DND-41 (cell line): Measurements from ENCODE around the gene PKNOX1.
"Not testable (repeated sequence)": the region's sequence is repeated elsewhere in the genome, so short reads cannot be mapped to it uniquely, and the experiment has no call there.

Source experiments
- EZH2 ChIP-seq: IDR thresholded peaks from 3 replicates; pipeline ENCODE4 v1.6.1; 2012; ENCODE audit warnings: borderline replicate concordance, low read depth, mild to moderate bottlenecking, moderate library complexity, low read length, inconsistent platforms; ENCODE audit not compliant: severe bottlenecking
- TF ChIP-seq, protein P1 (sequence below): IDR thresholded peaks from 2 replicates; pipeline ENCODE4 v1.5.1; 2012; ENCODE audit warnings: borderline replicate concordance, low read length, moderate library complexity, mild to moderate bottlenecking; ENCODE audit not compliant: poor library complexity, severe bottlenecking; ENCODE audit errors: extremely low read depth

DNA sequence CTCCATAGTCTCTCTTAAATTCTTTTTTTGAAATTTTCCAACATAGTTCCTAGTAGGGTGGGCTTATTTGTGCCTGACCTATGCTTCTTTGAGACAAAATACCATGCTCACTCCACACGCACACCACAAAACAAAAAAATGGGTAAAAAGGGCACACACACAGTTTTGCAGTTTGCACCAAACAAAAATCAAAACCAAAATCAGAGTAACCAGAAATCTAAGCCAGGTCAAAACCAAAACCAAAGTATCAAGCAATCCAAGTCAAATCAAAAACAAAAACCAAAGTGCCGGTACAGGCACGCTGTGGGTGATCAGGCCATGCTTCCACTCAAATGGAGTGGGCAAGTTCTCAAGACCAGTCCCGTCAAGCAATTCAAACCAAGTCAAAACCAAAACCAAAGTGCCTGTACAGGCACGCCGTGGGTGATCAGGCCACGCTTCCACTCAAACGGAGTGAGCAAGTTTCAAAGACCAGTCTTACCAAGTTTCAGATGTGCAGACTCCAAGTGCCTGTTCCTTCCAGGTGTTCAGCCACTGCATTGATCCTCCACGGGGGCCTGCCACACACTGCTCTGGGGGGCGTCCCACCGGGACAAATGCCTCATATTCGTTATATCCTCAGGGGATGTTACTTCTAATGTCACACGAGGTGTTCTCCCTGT, 25.1 kb upstream of the PKNOX1 start:
- TF ChIP-seq, protein P1, sequence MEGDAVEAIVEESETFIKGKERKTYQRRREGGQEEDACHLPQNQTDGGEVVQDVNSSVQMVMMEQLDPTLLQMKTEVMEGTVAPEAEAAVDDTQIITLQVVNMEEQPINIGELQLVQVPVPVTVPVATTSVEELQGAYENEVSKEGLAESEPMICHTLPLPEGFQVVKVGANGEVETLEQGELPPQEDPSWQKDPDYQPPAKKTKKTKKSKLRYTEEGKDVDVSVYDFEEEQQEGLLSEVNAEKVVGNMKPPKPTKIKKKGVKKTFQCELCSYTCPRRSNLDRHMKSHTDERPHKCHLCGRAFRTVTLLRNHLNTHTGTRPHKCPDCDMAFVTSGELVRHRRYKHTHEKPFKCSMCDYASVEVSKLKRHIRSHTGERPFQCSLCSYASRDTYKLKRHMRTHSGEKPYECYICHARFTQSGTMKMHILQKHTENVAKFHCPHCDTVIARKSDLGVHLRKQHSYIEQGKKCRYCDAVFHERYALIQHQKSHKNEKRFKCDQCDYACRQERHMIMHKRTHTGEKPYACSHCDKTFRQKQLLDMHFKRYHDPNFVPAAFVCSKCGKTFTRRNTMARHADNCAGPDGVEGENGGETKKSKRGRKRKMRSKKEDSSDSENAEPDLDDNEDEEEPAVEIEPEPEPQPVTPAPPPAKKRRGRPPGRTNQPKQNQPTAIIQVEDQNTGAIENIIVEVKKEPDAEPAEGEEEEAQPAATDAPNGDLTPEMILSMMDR = not testable (repeated sequence)
- TF ChIP-seq EZH2 = not testable (repeated sequence)
